Fibroblast of skin of scalp (primary cell): ENCODE results near the gene TRIM49D2. TPM values are rescaled to one million over a fixed set of nuclear protein-coding genes. Genes with fewer than 3 reads are reported as not detected.
"Not testable (repeated sequence)": the region's sequence is repeated elsewhere in the genome, so short reads cannot be mapped to it uniquely, and the experiment has no call there.

ENCODE experiments used
- DNase-seq: peaks from one replicate; pipeline ENCODE4 v3.0.0-alpha.2; 2013
- polyA plus RNA-seq, 2 experiments: library from polyadenylated mRNA; unstranded; fragments of 120-200 nt; gene quantifications; one replicate each; pipeline ENCODE4 v1.2.1, GENCODE V29; 2013; ENCODE audit not compliant: insufficient read length in 2 of 2

Gene TRIM49D2, protein sequence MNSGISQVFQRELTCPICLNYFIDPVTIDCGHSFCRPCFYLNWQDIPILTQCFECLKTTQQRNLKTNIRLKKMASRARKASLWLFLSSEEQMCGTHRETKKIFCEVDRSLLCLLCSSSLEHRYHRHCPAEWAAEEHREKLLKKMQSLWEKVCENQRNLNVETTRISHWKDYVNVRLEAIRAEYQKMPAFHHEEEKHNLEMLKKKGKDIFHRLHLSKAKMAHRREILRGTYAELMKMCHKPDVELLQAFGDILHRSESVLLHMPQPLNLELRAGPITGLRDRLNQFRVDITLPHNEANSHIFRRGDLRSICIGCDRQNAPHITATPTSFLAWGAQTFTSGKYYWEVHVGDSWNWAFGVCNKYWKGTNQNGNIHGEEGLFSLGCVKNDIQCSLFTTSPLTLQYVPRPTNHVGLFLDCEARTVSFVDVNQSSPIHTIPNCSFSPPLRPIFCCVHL
- polyA plus RNA-seq (2013, experiment 1 of 2; ENCODE audit: insufficient read length) = not detected
- polyA plus RNA-seq (2013, experiment 2 of 2; ENCODE audit: insufficient read length) = 0.12 TPM

GRCh38 chr11:89923764-89924163 is at the start of gene TRIM49D2:
Gene TRIM49D2 (plus strand): TSS chr11:89924064. CDS start chr11:89926762, 2,698 bp downstream.
- DNase-seq = not testable (repeated sequence)

DNA sequence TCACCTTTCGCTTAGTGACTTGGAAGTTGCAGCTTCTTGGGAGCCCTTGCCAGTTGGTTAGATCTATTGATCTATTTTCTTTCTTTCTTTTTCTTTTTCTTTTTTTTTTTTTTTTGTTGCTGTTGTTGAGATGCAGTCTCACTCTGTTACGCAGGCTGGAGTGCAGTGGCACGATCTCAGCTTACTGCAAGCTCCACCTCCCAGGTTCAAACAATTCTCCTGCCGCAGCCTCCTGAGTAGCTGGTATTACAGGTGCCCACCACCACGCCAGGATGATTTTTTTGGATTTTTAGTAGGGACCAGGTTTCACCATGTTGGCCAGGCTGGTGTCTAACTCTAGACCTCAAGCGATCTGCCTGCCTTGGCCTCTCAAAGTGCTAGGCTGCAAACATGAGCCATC is 46.4 kb upstream of the TRIM49D2 start:
- not testable (repeated sequence) for DNase-seq

DNA sequence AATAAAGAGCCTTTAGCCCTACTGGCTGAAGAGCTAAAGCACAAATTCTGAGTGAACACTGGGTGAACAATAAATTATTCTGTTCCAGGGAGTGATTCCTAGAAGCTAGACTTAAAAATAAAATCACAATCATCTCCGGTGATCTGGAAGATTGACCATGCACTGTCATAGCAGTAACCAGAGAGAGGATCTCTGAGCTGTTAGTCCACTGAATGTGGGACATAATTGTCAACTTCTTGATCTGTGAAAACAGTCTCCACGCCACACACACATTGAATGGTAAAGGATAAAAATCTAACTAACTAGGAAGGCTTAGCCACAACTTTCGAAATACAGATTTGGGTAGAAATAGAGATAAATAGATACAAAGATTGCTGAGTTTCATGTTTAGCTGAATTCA is 30.6 kb upstream of the TRIM49D2 start:
- DNase-seq = not testable (repeated sequence)

DNA sequence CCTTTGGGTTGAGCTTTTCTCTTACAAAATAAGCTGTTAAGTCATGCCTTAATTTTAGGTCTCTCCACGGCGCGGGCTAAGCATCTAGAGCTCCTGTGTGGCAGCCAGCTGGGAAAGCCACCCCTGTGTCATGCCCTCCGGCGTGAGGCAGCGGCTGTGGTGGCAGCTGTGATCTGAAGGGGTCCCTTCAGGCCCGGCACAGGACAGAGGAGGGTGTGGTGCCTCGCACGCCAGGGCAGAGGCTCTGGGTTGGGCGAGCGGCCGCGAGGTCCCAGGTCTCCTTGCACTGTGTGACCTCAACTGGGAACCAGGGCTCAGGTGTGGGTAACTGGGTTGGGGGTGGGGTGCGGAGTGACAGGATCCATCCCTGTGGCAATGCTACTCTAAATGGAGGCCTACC is 23.1 kb upstream of the TRIM49D2 start:
- DNase-seq = not testable (repeated sequence)

- DNase-seq = no peak
These were observed 1.6 kb upstream of the TRIM49D2 start, which contains the start of gene TRIM49D1 for GRCh38 chr11:89922195-89922660. Gene TRIM49D1 (minus strand): TSS chr11:89922245. CDS start chr11:89917710, 4,535 bp downstream.

- DNase-seq = not testable (repeated sequence)
These were observed 37.0 kb downstream of the TRIM49D2 start for GRCh38 chr11:89960833-89961232.

DNA sequence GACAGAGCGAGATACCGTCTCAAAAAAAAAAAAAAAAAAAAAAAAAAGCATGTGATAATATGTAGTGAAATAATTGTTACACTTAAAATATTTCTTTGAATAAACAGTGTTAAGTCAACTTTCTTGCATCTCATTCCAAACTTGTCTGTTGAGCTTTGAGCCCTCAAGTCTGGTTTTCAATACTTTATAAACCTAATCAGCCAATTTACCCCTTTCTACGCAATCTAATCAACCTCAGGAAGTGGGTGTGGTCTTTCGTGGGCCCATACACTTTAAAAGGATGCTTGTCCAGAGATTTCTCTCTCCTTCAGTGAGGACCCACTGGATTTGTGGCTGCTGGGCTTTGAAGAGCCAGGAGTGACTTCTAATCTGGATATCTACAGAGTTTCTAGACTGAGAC is 41.9 kb downstream of the TRIM49D2 start, which contains the start of gene TRIM64:
TSS of gene TRIM64 (plus strand) at position 301 of the 400 bp plus-strand sequence. CDS start 2,467 bp downstream, outside the sequence.
- DNase-seq = not testable (repeated sequence)
